GM19023 (cell line): ENCODE data around the gene ATP8B3.

ENCODE experiments used
- ATAC-seq: cut with Tn5 transposase; IDR thresholded peaks from one replicate; pipeline ENCODE4 v1.9.1; 2021; ENCODE audit warnings: mild to moderate bottlenecking, moderate library complexity; ENCODE audit not compliant: unreplicated experiment

The ATP8B3 gene

GRCh38 chr19:1836458-1837221 is 24.6 kb upstream of the ATP8B3 start:
- no peak for ATAC-seq

GRCh38 chr19:1833540-1833939 is 21.5 kb upstream of the ATP8B3 start:
- ATAC-seq = no peak

DNA sequence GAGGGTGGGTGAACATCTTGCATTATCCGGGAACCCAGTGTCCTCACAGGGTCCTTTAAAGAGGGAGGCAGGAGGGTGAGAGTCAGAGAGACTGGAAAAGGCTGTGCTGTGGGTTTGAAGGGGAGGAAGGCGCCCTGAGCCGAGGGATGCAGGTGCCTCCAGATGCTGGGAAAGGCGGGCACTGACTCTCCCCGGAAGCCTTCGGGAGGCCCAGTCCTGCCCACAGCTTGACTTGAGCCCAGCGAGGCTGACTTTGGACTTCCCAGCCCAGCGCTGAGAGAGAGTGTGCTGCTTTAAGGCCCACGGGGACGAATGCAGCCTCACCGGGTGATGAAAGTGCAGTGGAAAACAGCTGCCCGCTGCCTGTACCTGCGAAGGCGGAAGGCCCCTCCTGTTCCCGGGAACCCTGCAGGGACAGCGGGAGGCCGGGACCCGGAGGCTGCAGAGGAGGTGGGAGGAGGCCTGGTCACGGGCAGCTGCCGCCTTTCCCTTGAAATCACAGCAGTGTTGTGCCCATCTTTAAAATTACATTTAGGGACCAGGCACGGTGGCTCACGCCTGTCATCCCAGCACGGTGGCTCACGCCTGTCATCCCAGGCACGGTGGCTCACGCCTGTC is 20.1 kb upstream of the ATP8B3 start:
- ATAC-seq = no peak

DNA sequence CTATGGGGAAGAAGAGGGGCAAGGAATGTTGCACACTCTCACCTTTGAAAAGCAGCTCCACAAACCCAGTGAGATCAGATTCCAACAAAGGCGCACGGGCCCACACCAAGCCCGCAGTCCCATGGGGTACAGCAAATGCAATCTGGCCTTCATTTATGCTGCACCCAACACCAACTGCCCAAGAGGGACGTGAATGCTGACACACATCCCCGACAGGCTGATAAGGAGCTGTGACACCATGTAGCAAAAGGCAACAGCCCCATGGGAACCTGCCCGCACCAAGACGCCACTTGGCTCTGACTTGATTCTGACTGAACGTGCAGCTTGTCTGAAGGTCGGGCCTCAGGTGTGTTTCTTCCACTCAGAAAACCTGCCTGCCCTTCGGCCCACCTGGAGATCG is 18.9 kb upstream of the ATP8B3 start:
- no peak for ATAC-seq

DNA sequence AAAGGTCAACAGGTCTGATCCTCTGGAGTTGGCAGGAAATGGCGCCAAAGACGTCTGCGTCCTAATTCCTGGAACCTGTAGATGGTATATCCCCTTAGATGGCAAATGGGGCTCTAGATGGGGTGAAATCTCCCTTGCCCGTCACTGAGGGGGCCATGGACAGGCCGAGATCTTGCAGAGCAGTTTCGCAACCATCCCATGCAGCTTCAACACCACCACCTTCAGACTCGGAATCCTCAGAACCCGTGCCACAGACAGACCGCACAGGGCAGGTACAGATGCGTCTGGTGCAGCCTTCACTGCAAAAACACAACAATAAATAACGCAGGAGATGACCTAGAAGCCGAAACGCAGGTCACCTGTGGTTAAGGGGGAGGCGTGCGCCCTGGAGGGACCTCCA is 18.5 kb upstream of the ATP8B3 start:
- no peak for ATAC-seq

DNA sequence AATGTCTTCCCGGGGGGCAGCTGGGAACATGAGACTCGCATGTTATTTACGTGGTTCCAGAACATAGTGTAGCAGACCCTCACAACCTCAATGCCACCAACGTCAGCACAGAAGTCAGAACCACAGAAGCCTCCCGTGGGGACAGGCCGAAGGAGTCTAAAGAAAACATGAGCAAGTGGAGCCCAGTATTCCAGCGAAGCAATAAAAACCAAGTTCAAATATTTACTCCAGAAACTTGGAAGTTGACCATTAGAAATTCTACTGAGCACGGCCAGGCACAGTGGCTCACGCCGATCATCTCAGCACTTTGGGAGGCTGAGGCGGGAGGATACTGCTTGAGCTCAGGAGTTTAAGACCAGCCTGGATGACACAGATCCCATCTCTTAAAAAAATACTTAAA is 17.9 kb upstream of the ATP8B3 start:
- ATAC-seq = no peak

GRCh38 chr19:1828279-1829238 is 16.5 kb upstream of the ATP8B3 start:
- ATAC-seq = no peak

DNA sequence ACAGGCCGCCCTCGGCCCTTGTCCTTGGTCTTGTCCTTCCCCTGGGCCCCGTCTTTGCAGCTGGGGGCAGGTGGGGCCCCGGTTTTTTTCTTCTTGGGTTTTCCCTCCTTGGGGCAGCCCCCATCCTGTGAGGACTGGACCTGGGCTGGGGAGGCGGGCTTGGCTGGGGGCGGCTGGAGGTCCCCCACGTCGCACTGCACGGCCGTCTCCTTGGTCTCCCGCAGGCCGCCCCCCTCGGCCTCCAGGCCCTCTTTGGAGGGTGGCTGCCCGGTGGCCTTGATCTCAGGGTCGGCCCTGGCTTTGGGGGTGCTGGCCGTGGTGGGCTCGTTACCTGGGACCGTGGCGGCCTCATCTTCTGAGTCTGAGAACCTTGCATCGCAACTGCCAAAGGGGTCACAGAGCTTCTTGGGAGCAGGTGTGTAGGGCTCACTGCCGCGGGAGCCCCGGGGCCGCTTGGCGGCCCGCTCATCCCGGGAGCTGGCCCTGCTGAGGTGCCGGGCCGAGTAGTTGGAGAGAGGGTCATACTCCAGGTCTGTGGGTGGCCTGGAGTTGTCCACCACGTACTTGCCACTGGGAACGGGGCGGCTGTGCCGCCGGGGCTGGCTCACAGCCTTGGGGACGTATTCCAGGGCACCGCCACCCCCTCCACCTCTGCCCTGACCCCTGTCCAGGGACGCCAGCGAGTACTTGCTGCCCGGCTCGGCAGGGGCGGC is 15.6 kb upstream of the ATP8B3 start:
- no peak for ATAC-seq

DNA sequence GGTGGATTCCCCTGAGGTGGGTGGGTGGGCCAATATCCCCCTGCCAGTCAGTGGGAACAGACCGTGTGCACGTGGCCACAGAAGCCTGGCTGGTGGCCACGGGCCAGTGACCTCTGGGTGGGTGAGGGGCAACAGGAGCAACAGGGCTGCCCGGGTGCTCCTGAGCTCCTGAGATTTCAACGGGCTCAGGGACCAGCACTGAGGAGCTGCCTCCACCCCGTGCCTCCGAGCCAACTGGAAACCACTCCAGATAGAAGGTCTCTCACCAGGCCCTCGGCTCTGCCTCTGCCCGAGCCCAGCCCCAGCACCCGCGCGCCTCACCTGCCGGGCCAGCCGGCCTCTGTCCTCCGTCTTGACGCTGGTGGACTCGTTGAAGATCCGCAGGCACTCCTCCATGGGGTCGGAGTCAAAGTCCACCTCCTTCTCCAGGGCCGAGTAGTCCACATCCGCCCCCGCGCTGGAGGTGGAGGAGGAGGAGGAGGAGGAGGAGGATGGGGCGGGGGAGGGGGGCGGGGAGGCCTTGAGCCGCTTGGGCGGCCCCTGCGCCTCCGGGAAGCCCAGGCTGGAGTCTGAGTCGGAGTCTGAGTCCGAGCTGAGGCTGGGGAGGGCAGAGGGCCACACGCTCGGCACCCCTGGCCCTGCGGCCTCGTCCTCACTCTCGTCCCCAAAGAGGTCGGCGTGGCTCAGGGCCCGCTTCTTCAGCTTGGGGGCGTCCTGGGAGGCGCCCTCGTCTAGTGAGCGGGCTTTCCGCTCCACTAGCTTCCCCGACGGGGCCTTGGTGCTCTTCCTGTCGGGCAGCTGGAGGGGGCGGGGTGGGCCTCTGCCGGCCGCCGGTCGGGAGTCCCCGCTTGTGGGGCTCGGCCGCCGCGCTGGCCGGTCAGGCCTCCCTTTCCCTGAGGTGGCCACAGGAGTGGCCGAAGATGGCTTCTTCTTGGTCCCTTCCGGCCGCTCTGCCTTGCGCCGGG is 14.8 kb upstream of the ATP8B3 start:
- no peak for ATAC-seq

GRCh38 chr19:1825909-1826556 is 14.0 kb upstream of the ATP8B3 start:
- ATAC-seq = no peak

DNA sequence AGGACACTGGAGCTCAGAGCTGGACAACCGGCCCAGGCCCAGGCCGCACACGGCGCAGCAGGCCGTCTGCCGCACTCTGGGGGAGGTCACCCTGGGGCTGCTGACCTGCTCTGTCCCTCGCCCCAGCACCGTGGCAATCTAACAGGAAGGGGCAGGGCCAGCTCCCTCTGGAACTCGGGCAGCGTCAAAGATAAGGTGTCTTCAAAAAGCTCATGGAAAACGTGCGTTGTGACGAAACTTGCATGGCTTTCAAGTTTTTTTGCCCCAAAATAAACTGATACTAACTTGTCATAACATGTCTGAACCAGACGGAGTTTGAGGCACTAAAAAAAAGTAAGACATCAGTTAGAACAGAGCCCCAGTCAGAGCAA is 12.2 kb upstream of the ATP8B3 start:
- ATAC-seq = no peak

- no peak for ATAC-seq
Measured at GRCh38 chr19:1823539-1824251, 11.6 kb upstream of the ATP8B3 start.

GRCh38 chr19:1823020-1823419 is 10.9 kb upstream of the ATP8B3 start:
- no peak for ATAC-seq

GRCh38 chr19:1822210-1822609 is 10.1 kb upstream of the ATP8B3 start:
- no peak for ATAC-seq

GRCh38 chr19:1819341-1820255 is 7.5 kb upstream of the ATP8B3 start:
- ATAC-seq = no peak

GRCh38 chr19:1818549-1819195 is 6.6 kb upstream of the ATP8B3 start:
- no peak for ATAC-seq

GRCh38 chr19:1817553-1818179 is 5.6 kb upstream of the ATP8B3 start:
- ATAC-seq = no peak
